GM12878 (cell line): ENCODE measurements around the gene ZNFX1. TPM values are rescaled to one million over a fixed set of nuclear protein-coding genes. Genes with fewer than 3 reads are reported as not detected.

Experiments
- ATAC-seq: fragments of 200-7000 bp; cut with Tn5 transposase; 3 replicates; pipeline ENCODE4 v1.9.1; 2020; ENCODE audit warnings: mild to moderate bottlenecking, moderate library complexity
- BruUV-seq: library from RNA; stranded (reverse); fragments of 400-500 nt; replicated peaks from 2 replicates; lab custom pipeline; 2021; lab: Mats Ljungman, UMichigan
- CTCF ChIA-PET: fragments of 300-600 bp; sonication (Branson Sonifier 250); formaldehyde crosslinking; extraction: SDS; loops from one replicate; lab custom pipeline; 2021; ENCODE audit warnings: inconsistent platforms; lab: Yijun Ruan, JAX
- POLR2A ChIA-PET: fragments of 350-600 bp; formaldehyde crosslinking; extraction: SDS; loops from one replicate; lab custom pipeline; 2021; ENCODE audit warnings: inconsistent platforms; lab: Charles Lee
- RAD21 ChIA-PET: fragments of 300-600 bp; sonication (Branson Sonifier 250); formaldehyde crosslinking; loops from one replicate; lab custom pipeline; 2023; ENCODE audit warnings: antibody characterized with exemption; ENCODE audit not compliant: unreplicated experiment; lab: Charles Lee
- SMC1A ChIA-PET: fragments of 300-600 bp; sonication (Branson Sonifier 250); formaldehyde crosslinking; loops from one replicate; lab custom pipeline; 2023; ENCODE audit not compliant: unreplicated experiment, uncharacterized antibody; lab: Charles Lee
- DNase-seq: peaks from one replicate; pipeline ENCODE4 v3.0.0-alpha.2; 2011; ENCODE audit warnings: low read depth, low spot score
- FAIRE-seq: peaks from 3 replicates; lab custom pipeline; 2011; peaks lifted over from hg19 to GRCh38; lab: Jason Lieb, UNC
- H2AFZ ChIP-seq: 2 replicates; pipeline ENCODE4 v1.6.0; 2011; ENCODE audit warnings: low read depth, low read length, control low read depth; ENCODE audit not compliant: control insufficient read depth
- H3K27ac ChIP-seq: 2 replicates; pipeline ENCODE4 v1.5.1; 2011; ENCODE audit warnings: control low read depth; ENCODE audit not compliant: control insufficient read depth, insufficient read depth
- H3K27me3 ChIP-seq, 2 experiments: replicated peaks in 1 of 2; 2 replicates each; pipeline versions ENCODE4 v1.6.0 to v1.6.1; 2011; ENCODE audit warnings: low read length in 1 of 2; ENCODE audit not compliant: control insufficient read depth in 2 of 2, insufficient read depth in 2 of 2
- H3K36me3 ChIP-seq, 2 experiments: 2 replicates each; pipeline ENCODE4 v1.5.1; 2011; ENCODE audit warnings: low read length in 1 of 2; ENCODE audit not compliant: control insufficient read depth in 2 of 2, insufficient read depth in 2 of 2
- H3K4me1 ChIP-seq: 2 replicates; pipeline ENCODE4 v1.6.1; 2011; ENCODE audit warnings: mild to moderate bottlenecking, low read length, moderate library complexity, mixed read lengths; ENCODE audit not compliant: control insufficient read depth, insufficient read depth
- H3K4me2 ChIP-seq: 2 replicates; pipeline ENCODE4 v1.6.0; 2011; ENCODE audit warnings: control low read depth; ENCODE audit not compliant: control insufficient read depth, insufficient read depth
- H3K4me3 ChIP-seq: fragments of 200-600 bp; sonication (generic); 2 replicates; pipeline ENCODE4 v1.5.1; 2016
- H3K79me2 ChIP-seq: 2 replicates; pipeline ENCODE4 v1.6.0; 2011; ENCODE audit warnings: low read length; ENCODE audit not compliant: control insufficient read depth, insufficient read depth
- H3K9ac ChIP-seq: 2 replicates; pipeline ENCODE4 v1.8.0; 2011; ENCODE audit warnings: low read length, control low read depth, mixed read lengths; ENCODE audit not compliant: control insufficient read depth, insufficient read depth
- H3K9me3 ChIP-seq: replicated peaks from 3 replicates; pipeline ENCODE4 v1.5.1; 2011; ENCODE audit warnings: mild to moderate bottlenecking, low read length; ENCODE audit not compliant: control insufficient read depth, insufficient read depth
- H4K20me1 ChIP-seq: 2 replicates; pipeline ENCODE4 v1.6.0; 2011; ENCODE audit not compliant: control insufficient read depth, insufficient read depth
- ATF7 ChIP-seq: fragments of 450-650 bp; IDR thresholded peaks from 2 replicates; pipeline ENCODE4 v1.6.1; 2016; ENCODE audit warnings: low read depth, mild to moderate bottlenecking
- BMI1 ChIP-seq: fragments of 450-650 bp; IDR thresholded peaks from 2 replicates; pipeline ENCODE4 v1.6.1; 2016; ENCODE audit warnings: mild to moderate bottlenecking, moderate library complexity, borderline replicate concordance
- CBFB ChIP-seq: IDR thresholded peaks from 2 replicates; pipeline ENCODE4 v1.6.1; 2016; ENCODE audit warnings: antibody characterized with exemption, low read depth
- CHD4 ChIP-seq: fragments of 200-600 bp; sonication (generic); IDR thresholded peaks from 2 replicates; pipeline ENCODE4 v1.6.1; 2016; ENCODE audit warnings: mild to moderate bottlenecking
- E4F1 ChIP-seq: fragments of 450-650 bp; IDR thresholded peaks from 2 replicates; pipeline ENCODE4 v1.6.1; 2018; ENCODE audit warnings: borderline replicate concordance, mild to moderate bottlenecking; ENCODE audit not compliant: partially characterized antibody
- HSF1 ChIP-seq: fragments of 150-350 bp; IDR thresholded peaks from 2 replicates; pipeline ENCODE4 v1.6.1; 2014; ENCODE audit warnings: mild to moderate bottlenecking, low read depth, low read length
- IRF3 ChIP-seq: fragments of 450-650 bp; IDR thresholded peaks from 2 replicates; pipeline ENCODE4 v1.6.1; 2014; ENCODE audit warnings: mild to moderate bottlenecking
- JUND ChIP-seq: IDR thresholded peaks from 2 replicates; pipeline ENCODE4 v1.6.1; 2012; ENCODE audit warnings: low read depth, mild to moderate bottlenecking, low read length, improper control_type of control experiment, moderate library complexity
- MEF2A ChIP-seq: IDR thresholded peaks from 2 replicates; pipeline ENCODE4 v1.6.1; 2011; ENCODE audit warnings: low read depth, mild to moderate bottlenecking, low read length, moderate library complexity; ENCODE audit not compliant: insufficient read depth
- MEF2B ChIP-seq: fragments of 450-650 bp; IDR thresholded peaks from 2 replicates; pipeline ENCODE4 v1.6.1; 2018; ENCODE audit warnings: mild to moderate bottlenecking, moderate library complexity; ENCODE audit not compliant: partially characterized antibody, poor library complexity, severe bottlenecking
- MTA2 ChIP-seq: fragments of 450-650 bp; IDR thresholded peaks from 2 replicates; pipeline ENCODE4 v1.6.1; 2016; ENCODE audit warnings: low read depth, mild to moderate bottlenecking, moderate library complexity
- NBN ChIP-seq: fragments of 450-650 bp; IDR thresholded peaks from 2 replicates; pipeline ENCODE4 v1.6.1; 2016
- POLR2A ChIP-seq: IDR thresholded peaks from 2 replicates; pipeline ENCODE4 v1.6.1; 2011; ENCODE audit warnings: low read depth, mild to moderate bottlenecking, low read length
- RUNX3 ChIP-seq: IDR thresholded peaks from 2 replicates; pipeline ENCODE4 v1.6.1; 2012; ENCODE audit warnings: low read length, inconsistent platforms
- SMARCA5 ChIP-seq: fragments of 450-650 bp; IDR thresholded peaks from 2 replicates; pipeline ENCODE4 v1.6.1; 2017; ENCODE audit warnings: mild to moderate bottlenecking
- ZNF217 ChIP-seq: fragments of 450-650 bp; IDR thresholded peaks from 2 replicates; pipeline ENCODE4 v1.6.1; 2017; ENCODE audit warnings: antibody characterized with exemption, mild to moderate bottlenecking
- ZNF384 ChIP-seq: IDR thresholded peaks from 2 replicates; pipeline ENCODE4 v1.6.1; 2012; ENCODE audit warnings: low read depth, mild to moderate bottlenecking, low read length, improper control_type of control experiment, borderline replicate concordance
- WGBS: methylation state at CpG from one replicate; pipeline ENCODE4 v1.1.6; 2016; ENCODE audit warnings: low lambda C conversion rate; ENCODE audit not compliant: insufficient replicate concordance, insufficient coverage; ENCODE audit errors: missing lambda C conversion rate; 5-methylcytosine and 5-hydroxymethylcytosine counted together
- in situ Hi-C: fragments of 300-500 bp; cut with MboI; formaldehyde crosslinking; loops from 9 replicates; pipeline ENCODE4 v1.14.3; 2018; ENCODE audit warnings: mixed read lengths
- intact Hi-C: fragments of 100-400 bp; cut with micrococcal nuclease; formaldehyde crosslinking; loops from one replicate; pipeline ENCODE4 v1.14.2; 2022; ENCODE audit not compliant: unreplicated experiment
- polyA plus RNA-seq, 11 experiments: library from polyadenylated mRNA; depleted of rRNA in 4 of 11; unstranded in 6 of 11; stranded (reverse) in 5 of 11; fragments of >200 nt; fragmentation: Nextera tagmentation in 4 of 11; fragmentation: Illumina TruSeq in 1 of 11; extraction: Ambion mirVana in 4 of 11; extraction: Trizol in 1 of 11; gene quantifications; 1 replicate in 1 of 11; 2 replicates in 10 of 11; pipeline versions ENCODE4 v1.2.1 to v1.2.3, GENCODE V29; 2011 to 2016; ENCODE audit warnings: inconsistent platforms in 2 of 11, missing spikeins in 2 of 11, low read depth in 1 of 11
- total RNA-seq, 4 experiments: library from RNA; depleted of rRNA in 3 of 4; stranded (reverse); fragments of >200 nt in 3 of 4; fragmentation: Illumina TruSeq in 1 of 4; extraction: Trizol in 1 of 4; gene quantifications; 2 replicates each; pipeline versions ENCODE4 v1.2.1 to v1.2.3, GENCODE V29; 2013 to 2021

The ZNFX1 gene
- total and polyA plus RNA-seq, 10 of the 15 experiments (the other 5 are each of a cell fraction or from before 2014, with no cell fraction given): 7.4 to 31.5 (median 25.6) TPM

- DNase-seq (no peak), FAIRE-seq (no peak), ATAC-seq (peak; percentile 61)
- H3K27ac ChIP-seq: no peak overlapping the region
- peaks cover 26% of the 10 kb centered on the region for H3K4me1 ChIP-seq
- no peak overlapping the region for H2AFZ ChIP-seq
- WGBS: 50% methylated on average over 1 of the region's 1 CpG
- peaks cover 18 to 54% of the 10 kb centered on the region in 2 experiments for H3K36me3 ChIP-seq
- no TSS peak for BruUV-seq
- ChIA-PET RAD21 (interaction anchor here (1.0 to 3.4 kb wide), 2 partner anchors 8 to 23 kb away, joined by 3 to 12 read pairs; no protein-coding TSS in a partner anchor), CTCF (interaction anchor here (1.0 to 2.4 kb wide), 3 partner anchors 15 to 54 kb away, joined by 3 to 12 read pairs (median 3); no protein-coding TSS in a partner anchor), SMC1A (interaction anchor here (0.6 to 2.9 kb wide), 5 partner anchors 8 to 182 kb away, joined by 3 to 21 read pairs (median 7); no protein-coding TSS in a partner anchor), POLR2A (interaction anchor here (0.9 to 2.3 kb wide), 3 partner anchors 8 to 19 kb away, joined by 3 to 15 read pairs (median 7); partner anchors contain the start of gene ZNFX1)
- peaks cover 4% of the 10 kb centered on the region; the same call in 2 of the 3 replicates for H3K9me3 ChIP-seq
- H3K27me3 ChIP-seq: no peaks in the 10 kb centered on the region
- no peak overlapping the region for H3K9ac ChIP-seq
- H4K20me1 ChIP-seq: peaks cover 16% of the 10 kb centered on the region; the same call in 1 of the 2 replicates
- H3K4me2 ChIP-seq: peak overlapping the region; percentile 73
- peak overlapping the region; percentile 54 for H3K4me3 ChIP-seq
- H3K79me2 ChIP-seq: peaks cover 80% of the 10 kb centered on the region
- intact Hi-C loops (no loop called here), in situ Hi-C loops (no loop called here)
- TF ChIP-seq ATF7 (peak; percentile 66), POLR2A (no peak), MEF2B (peak; percentile 42), MEF2A (0 out of 2 replicates have a peak, but pooled peaks have one; percentile 55), ZNF384 (peak; percentile 45; the same call in 1 of the 2 replicates), BMI1 (no peak), IRF3 (no peak), RUNX3 (peak; percentile 66), NBN (peak; percentile 45; the same call in 1 of the 2 replicates), ZNF217 (peak; percentile 80; the same call in 1 of the 2 replicates), CBFB (no peak), CHD4 (peak; percentile 47; the same call in 1 of the 2 replicates), JUND (no peak), HSF1 (no peak), E4F1 (no peak), MTA2 (peak; percentile 38; the same call in 1 of the 2 replicates), SMARCA5 (peak; percentile 28; the same call in 1 of the 2 replicates)
Observed at GRCh38 chr20:49268600-49269365, 9.1 kb downstream of the ZNFX1 start.
